ENCODE data around the gene DNAH7. TPM values are rescaled to one million over a fixed set of nuclear protein-coding genes. Genes with fewer than 3 reads are reported as not detected.

DNAH7 gene
- total RNA-seq, 1 experiment from 2014 or later, result 0.09 TPM

GRCh38 chr2:195871326-195871725 is 197.3 kb downstream of the DNAH7 start:
- Histone ChIP-seq H3K56ac (ENCODE audit: insufficient read length, low read depth, low read length) (no peak overlapping the region), H3K27me3 (ENCODE audit: insufficient read depth, low read length) (no peaks in the 10 kb centered on the region), H3K79me1 (ENCODE audit: insufficient read depth, low read depth, low read length, poor library complexity, severe bottlenecking) (no peaks in the 10 kb centered on the region), H2BK120ac (ENCODE audit: low read depth, low read length, poor library complexity, severe bottlenecking) (no peak overlapping the region), H2AFZ (ENCODE audit: low read length) (no peak overlapping the region), H3K79me2 (ENCODE audit: insufficient read depth, low read length) (no peaks in the 10 kb centered on the region), H3K4me2 (ENCODE audit: insufficient read depth, insufficient read length, low read length) (no peak overlapping the region), H3K9me3 (ENCODE audit: control insufficient read depth, low read depth, low read length) (no peaks in the 10 kb centered on the region), H2BK12ac (ENCODE audit: insufficient read length, low read depth, low read length) (no peak overlapping the region), H2BK20ac (ENCODE audit: low read depth, low read length, poor library complexity, severe bottlenecking) (no peak overlapping the region), H4K8ac (replicated peaks; ENCODE audit: insufficient read length, low read depth, low read length) (no peak overlapping the region), H4K91ac (ENCODE audit: insufficient read length, low read depth, low read length) (no peak overlapping the region), H4K5ac (ENCODE audit: insufficient read length, low read depth, low read length) (no peak overlapping the region), H3K18ac (ENCODE audit: insufficient read length, low read depth, low read length) (no peak overlapping the region), H4K20me1 (ENCODE audit: control insufficient read depth, insufficient read depth, insufficient read length) (no peaks in the 10 kb centered on the region), H2BK15ac (ENCODE audit: low read depth, low read length) (no peak overlapping the region), H3K9ac (ENCODE audit: extremely low read depth, insufficient read length, low read length) (no peak overlapping the region), H3K27ac (ENCODE audit: insufficient read length, low read depth, low read length) (no peak overlapping the region), H2BK5ac (ENCODE audit: insufficient read length, low read length) (no peak overlapping the region), H3K4ac (ENCODE audit: low read depth, low read length) (no peak overlapping the region), H3K4me1 (ENCODE audit: insufficient read depth, low read length) (no peaks in the 10 kb centered on the region), H2AK5ac (ENCODE audit: insufficient read length, low read length) (no peak overlapping the region), H3T11ph (ENCODE audit: low read length) (no peak overlapping the region), H3K14ac (ENCODE audit: insufficient read depth, low read length) (no peak overlapping the region), H3K23me2 (ENCODE audit: insufficient read length, low read depth, low read length, poor library complexity, severe bottlenecking) (no peaks in the 10 kb centered on the region), H3K23ac (ENCODE audit: insufficient read length, low read depth, low read length) (no peak overlapping the region)
- Mint-ChIP-seq H3K27ac (no peak overlapping the region), H3K4me1 (peaks cover 6% of the 10 kb centered on the region in 2 experiments), H3K9me3 (no peaks in the 10 kb centered on the region), H3K4me3 (no peak overlapping the region), H3K27me3 (ENCODE audit: low read depth) (no peaks in the 10 kb centered on the region), H3K36me3 (ENCODE audit: insufficient read depth in 1 of 3, low read depth in 3 of 3) (no peaks in the 10 kb centered on the region)
- TF ChIP-seq CTCF (conservative IDR thresholded peaks at IDR 0.05), result no peak
- DNase-seq, result no peak
- WGBS (ENCODE audit: extremely low coverage, insufficient read length, low lambda C conversion rate), result no CpG with 5 or more reads among the region's 4 CpGs

Measured in H9 (cell line).